Gastrocnemius medialis (tissue), 4 donors: ENCODE measurements around the gene KPNA6.
"Not testable (repeated sequence)": the region's sequence is repeated elsewhere in the genome, so short reads cannot be mapped to it uniquely, and the experiment has no call there.

Experiments used
- POLR2A ChIP-seq, 2 donors: fragments of 450-650 bp; IDR thresholded peaks; one replicate each; pipeline ENCODE4 v1.6.1; 2017; ENCODE audit warnings: antibody characterized with exemption in 2 of 2, mild to moderate bottlenecking in 2 of 2, moderate library complexity in 2 of 2
- TF ChIP-seq, protein P1 (sequence below), 5 experiments: fragments of 450-650 bp in 3 of 5; fragments of 200-600 bp in 2 of 5; sonication (generic) in 2 of 5; IDR thresholded peaks in 4 of 5; conservative IDR thresholded peaks in 1 of 5; 1 replicate in 4 of 5; 2 replicates in 1 of 5; pipeline ENCODE4 v1.5.1; 2016 to 2019; ENCODE audit warnings: antibody characterized with exemption in 5 of 5, mild to moderate bottlenecking in 3 of 5, moderate library complexity in 3 of 5

GRCh38 chr1:32065613-32066488 lies 42.0 kb upstream of the KPNA6 start:
- TF ChIP-seq, protein P1, sequence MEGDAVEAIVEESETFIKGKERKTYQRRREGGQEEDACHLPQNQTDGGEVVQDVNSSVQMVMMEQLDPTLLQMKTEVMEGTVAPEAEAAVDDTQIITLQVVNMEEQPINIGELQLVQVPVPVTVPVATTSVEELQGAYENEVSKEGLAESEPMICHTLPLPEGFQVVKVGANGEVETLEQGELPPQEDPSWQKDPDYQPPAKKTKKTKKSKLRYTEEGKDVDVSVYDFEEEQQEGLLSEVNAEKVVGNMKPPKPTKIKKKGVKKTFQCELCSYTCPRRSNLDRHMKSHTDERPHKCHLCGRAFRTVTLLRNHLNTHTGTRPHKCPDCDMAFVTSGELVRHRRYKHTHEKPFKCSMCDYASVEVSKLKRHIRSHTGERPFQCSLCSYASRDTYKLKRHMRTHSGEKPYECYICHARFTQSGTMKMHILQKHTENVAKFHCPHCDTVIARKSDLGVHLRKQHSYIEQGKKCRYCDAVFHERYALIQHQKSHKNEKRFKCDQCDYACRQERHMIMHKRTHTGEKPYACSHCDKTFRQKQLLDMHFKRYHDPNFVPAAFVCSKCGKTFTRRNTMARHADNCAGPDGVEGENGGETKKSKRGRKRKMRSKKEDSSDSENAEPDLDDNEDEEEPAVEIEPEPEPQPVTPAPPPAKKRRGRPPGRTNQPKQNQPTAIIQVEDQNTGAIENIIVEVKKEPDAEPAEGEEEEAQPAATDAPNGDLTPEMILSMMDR (IDR thresholded peaks at IDR 0.05 in 4 of 5, conservative IDR thresholded peaks at IDR 0.05 in 1 of 5), result not testable (repeated sequence)
- TF ChIP-seq POLR2A (IDR thresholded peaks at IDR 0.05), result not testable (repeated sequence)
